ENCODE measurements around the gene VPS41.

GRCh38 chr7:38817526-38817925 is 91.5 kb downstream of the VPS41 start:
- no peak for TF ChIP-seq SREBF1 (IDR thresholded peaks at IDR 0.05; ENCODE audit: low read length)
- TF ChIP-seq POLR2A (IDR thresholded peaks at IDR 0.05; ENCODE audit: low read depth, low read length): no peak
- TF ChIP-seq MXI1 (IDR thresholded peaks at IDR 0.05; ENCODE audit: low read depth, low read length): no peak
- TF ChIP-seq EP300 (IDR thresholded peaks at IDR 0.05; ENCODE audit: borderline replicate concordance in 1 of 2, control insufficient read depth in 1 of 2, low read depth in 2 of 2, low read length in 2 of 2): no peak
- TF ChIP-seq KDM1A (IDR thresholded peaks at IDR 0.05; ENCODE audit: borderline replicate concordance): no peak
- no peak for TF ChIP-seq FOXM1 (IDR thresholded peaks at IDR 0.05; ENCODE audit: low read depth, low read length)
- no peak for TF ChIP-seq BHLHE40 (IDR thresholded peaks at IDR 0.05; ENCODE audit: borderline replicate concordance in 1 of 2, low read depth in 2 of 2, low read length in 1 of 2)
- TF ChIP-seq TCF12 (IDR thresholded peaks at IDR 0.05; ENCODE audit: low read depth, low read length): no peak
- no peak for TF ChIP-seq CTCF (IDR thresholded peaks at IDR 0.05 in 2 of 3, conservative IDR thresholded peaks at IDR 0.05 in 1 of 3; ENCODE audit: control insufficient read depth in 2 of 3, extremely low read depth in 1 of 3, insufficient read depth in 1 of 3, low read depth in 3 of 3, low read length in 3 of 3)
- no peak for TF ChIP-seq ZBTB33 (IDR thresholded peaks at IDR 0.05)
- TF ChIP-seq ATF7 (IDR thresholded peaks at IDR 0.05; ENCODE audit: low read depth): no peak
- no peak for TF ChIP-seq RAD21 (IDR thresholded peaks at IDR 0.05; ENCODE audit: insufficient read depth, low read depth, low read length)
- no peak for TF ChIP-seq ZNF384 (IDR thresholded peaks at IDR 0.05; ENCODE audit: borderline replicate concordance, low read depth, low read length)
- TF ChIP-seq HDGF (IDR thresholded peaks at IDR 0.05): no peak
